ENCODE data around the gene EFNA4.
"Not testable (repeated sequence)": the region's sequence is repeated elsewhere in the genome, so short reads cannot be mapped to it uniquely, and the experiment has no call there.

The EFNA4 gene

DNA sequence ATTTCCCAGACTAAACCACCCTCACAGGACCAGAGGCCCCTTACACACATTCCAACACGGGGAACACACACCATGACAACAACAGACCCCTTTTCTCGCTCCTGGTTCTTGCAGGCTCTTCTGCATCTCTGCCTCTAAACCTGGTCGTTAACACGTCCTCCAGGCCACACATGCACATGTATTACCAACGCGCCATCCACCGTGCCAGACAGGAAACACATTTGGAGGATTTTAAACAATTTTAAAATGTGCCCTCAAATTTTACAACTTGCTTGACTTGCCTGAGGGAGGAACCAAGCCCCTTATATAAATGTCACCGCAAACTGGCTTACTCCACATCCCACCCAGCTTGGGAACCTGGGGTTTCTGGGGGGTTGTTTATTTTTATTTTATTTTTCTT lies 47.3 kb downstream of the EFNA4 start:
- no peak overlapping the region for H3K27ac ChIP-seq
- no peak for DNase-seq (ENCODE audit: low read depth, low spot score)

GRCh38 chr1:155113450-155113980 lies 50.0 kb downstream of the EFNA4 start:
- no peak for DNase-seq (ENCODE audit: low read depth, low spot score)
- no peak overlapping the region for H3K27ac ChIP-seq

DNA sequence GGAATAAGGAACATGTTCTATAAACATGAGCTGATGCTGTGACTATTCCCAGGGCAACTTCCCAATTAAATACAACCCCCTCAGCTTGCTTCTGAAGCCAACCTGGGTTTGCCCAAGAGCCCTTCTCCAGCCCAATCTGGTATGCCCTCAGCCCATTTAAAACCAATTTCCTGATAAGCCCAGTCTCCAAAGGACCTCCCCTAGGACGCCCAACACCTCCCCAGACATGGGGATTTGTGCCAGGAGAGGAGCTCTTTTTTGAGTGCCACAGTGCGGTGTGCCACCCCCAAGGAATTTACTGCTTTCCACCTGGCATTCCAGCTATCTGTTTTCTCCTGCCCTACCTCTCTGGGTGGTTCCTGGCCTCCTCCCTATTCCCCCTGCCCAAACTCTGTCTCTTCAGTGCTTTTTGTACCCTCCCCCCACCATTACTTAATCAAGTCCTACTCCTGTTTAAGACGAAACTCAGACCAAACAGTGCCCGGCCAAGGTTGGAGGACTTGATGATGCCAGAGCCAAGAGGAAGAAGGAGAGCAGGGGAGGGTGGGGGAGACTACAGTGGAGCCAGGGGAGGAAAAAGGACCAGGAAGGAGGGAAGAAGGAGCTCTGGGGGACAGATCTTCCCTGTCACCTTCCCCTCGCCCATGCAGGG lies 52.7 kb downstream of the EFNA4 start:
- no peak for DNase-seq (ENCODE audit: low read depth, low spot score)

GRCh38 chr1:155117610-155118009 lies 54.1 kb downstream of the EFNA4 start:
- no peak for DNase-seq (ENCODE audit: low read depth, low spot score)
- H3K27ac ChIP-seq: no peak overlapping the region

More for the DNA sequence above, 52.7 kb downstream of the EFNA4 start:
- no peak overlapping the region for H3K27ac ChIP-seq

- not testable (repeated sequence) for H3K27ac ChIP-seq; DNase-seq (ENCODE audit: low read depth, low spot score)
Observed at GRCh38 chr1:155118090-155118489, 54.5 kb downstream of the EFNA4 start.

Measured in epithelial cell of prostate (primary cell).